Neural progenitor cell (in vitro differentiated cells): ENCODE measurements around the gene FDXACB1. TPM values are rescaled to one million over a fixed set of nuclear protein-coding genes. Genes with fewer than 3 reads are reported as not detected.

Experiments used
- DNase-seq: peaks from one replicate; pipeline ENCODE4 v3.0.0-alpha.2; 2016; ENCODE audit warnings: low spot score
- H2AFZ ChIP-seq: fragments of 200-600 bp; sonication (generic); replicated peaks from 2 replicates; pipeline ENCODE4 v1.6.1; 2016; ENCODE audit warnings: antibody characterized with exemption
- H3F3A ChIP-seq: fragments of 200-600 bp; sonication (generic); 2 replicates; pipeline ENCODE4 v1.6.1; 2016; ENCODE audit warnings: antibody characterized with exemption, low read depth
- H3K27ac ChIP-seq: fragments of 200-600 bp; sonication (generic); 2 replicates; pipeline ENCODE4 v1.5.1; 2016; ENCODE audit warnings: mild to moderate bottlenecking
- H3K27me3 ChIP-seq: fragments of 200-600 bp; sonication (generic); 2 replicates; pipeline ENCODE4 v1.6.1; 2016; ENCODE audit warnings: mild to moderate bottlenecking, moderate library complexity
- H3K36me3 ChIP-seq: fragments of 200-600 bp; sonication (generic); 2 replicates; pipeline ENCODE4 v1.5.1; 2016
- H3K4me1 ChIP-seq: fragments of 200-600 bp; sonication (generic); 2 replicates; pipeline ENCODE4 v1.6.1; 2016; ENCODE audit warnings: mixed run types
- H3K4me2 ChIP-seq: fragments of 200-600 bp; sonication (generic); 2 replicates; pipeline ENCODE4 v1.6.1; 2016
- H3K4me3 ChIP-seq: fragments of 200-600 bp; sonication (generic); 2 replicates; pipeline ENCODE4 v1.5.1; 2016
- H3K79me2 ChIP-seq: fragments of 200-600 bp; sonication (generic); 2 replicates; pipeline ENCODE4 v1.6.1; 2016; ENCODE audit warnings: low read depth
- H3K9ac ChIP-seq: fragments of 200-600 bp; sonication (generic); 2 replicates; pipeline ENCODE4 v1.6.1; 2016
- H3K9me3 ChIP-seq: fragments of 200-600 bp; sonication (generic); 2 replicates; pipeline ENCODE4 v1.5.1; 2016; ENCODE audit warnings: low read depth
- H4K20me1 ChIP-seq: fragments of 200-600 bp; sonication (generic); 2 replicates; pipeline ENCODE4 v1.6.1; 2016; ENCODE audit warnings: low read depth
- H3K27ac Mint-ChIP-seq: 3 replicates; pipeline ENCODE4 v1.8.0; 2021; ENCODE audit warnings: mixed read lengths
- H3K27me3 Mint-ChIP-seq: 2 replicates; pipeline ENCODE4 v1.8.0; 2022; ENCODE audit warnings: low read depth, mild to moderate bottlenecking, inconsistent platforms, moderate library complexity, mixed read lengths; ENCODE audit not compliant: insufficient read depth
- H3K36me3 Mint-ChIP-seq: 3 replicates; pipeline ENCODE4 v1.8.0; 2021; ENCODE audit warnings: mixed read lengths
- H3K4me1 Mint-ChIP-seq: 3 replicates; pipeline ENCODE4 v1.8.0; 2021; ENCODE audit warnings: mixed read lengths
- H3K4me3 Mint-ChIP-seq: 3 replicates; pipeline ENCODE4 v1.8.0; 2021; ENCODE audit warnings: mild to moderate bottlenecking, moderate library complexity, mixed read lengths
- H3K9me3 Mint-ChIP-seq: 3 replicates; pipeline ENCODE4 v1.8.0; 2020; ENCODE audit warnings: mixed read lengths
- EZH2 ChIP-seq: fragments of 200-600 bp; sonication (generic); IDR thresholded peaks from 2 replicates; pipeline ENCODE4 v1.6.1; 2017; ENCODE audit warnings: antibody characterized with exemption, mild to moderate bottlenecking, moderate library complexity
- EZH2phosphoT487 ChIP-seq: fragments of 200-600 bp; sonication (generic); IDR thresholded peaks from 2 replicates; pipeline ENCODE4 v1.6.1; 2017; ENCODE audit warnings: antibody characterized with exemption
- total RNA-seq: library from RNA; depleted of rRNA; stranded (reverse); fragments of >200 nt; gene quantifications from 2 replicates; pipeline ENCODE4 v1.2.3, GENCODE V29; 2015; ENCODE audit warnings: low replicate concordance
- TF ChIP-seq, protein P1 (sequence below): fragments of 200-600 bp; sonication (generic); IDR thresholded peaks from 2 replicates; pipeline ENCODE4 v1.5.1; 2017; ENCODE audit warnings: antibody characterized with exemption, mild to moderate bottlenecking

The FDXACB1 gene
- total RNA-seq, 1 donor from 2014 or later = 6.0 TPM

DNA sequence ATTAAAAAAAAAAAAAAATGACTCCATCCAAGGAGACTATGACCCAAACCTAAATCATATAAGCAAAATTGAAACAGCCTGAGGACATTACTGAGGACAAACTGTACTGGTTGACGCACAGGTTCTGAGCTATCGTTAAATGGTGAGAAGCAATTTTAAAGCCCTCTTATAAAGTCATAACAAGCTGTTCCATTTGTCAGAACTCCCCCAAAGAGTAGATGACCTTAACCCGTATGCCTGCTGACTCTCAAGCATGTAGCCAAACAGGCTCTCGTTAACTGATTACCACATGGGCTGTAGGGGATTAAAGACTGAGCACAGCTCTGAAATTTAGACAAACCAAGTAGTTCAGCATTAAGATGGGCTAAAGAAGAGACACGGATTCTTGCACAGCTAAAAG, 30.4 kb upstream of the FDXACB1 start:
- H3K9ac ChIP-seq = no peak overlapping the region
- Mint-ChIP-seq H3K36me3 (no peaks in the 10 kb centered on the region), H3K4me1 (peaks cover 10% of the 10 kb centered on the region), H3K9me3 (no peaks in the 10 kb centered on the region), H3K4me3 (no peak overlapping the region), H3K27me3 (no peaks in the 10 kb centered on the region), H3K27ac (no peak overlapping the region)
- no peak overlapping the region for H3K4me3 ChIP-seq
- no peaks in the 10 kb centered on the region for H3K79me2 ChIP-seq
- peaks cover 9% of the 10 kb centered on the region for H3K4me1 ChIP-seq
- DNase-seq = no peak
- no peaks in the 10 kb centered on the region for H3F3A ChIP-seq
- H3K27ac ChIP-seq = no peak overlapping the region
- H3K36me3 ChIP-seq = no peaks in the 10 kb centered on the region
- H3K4me2 ChIP-seq = no peak overlapping the region
- no peaks in the 10 kb centered on the region for H4K20me1 ChIP-seq
- no peaks in the 10 kb centered on the region for H3K9me3 ChIP-seq
- TF ChIP-seq EZH2phosphoT487 = no peak
- TF ChIP-seq EZH2 = no peak
- TF ChIP-seq, protein P1, sequence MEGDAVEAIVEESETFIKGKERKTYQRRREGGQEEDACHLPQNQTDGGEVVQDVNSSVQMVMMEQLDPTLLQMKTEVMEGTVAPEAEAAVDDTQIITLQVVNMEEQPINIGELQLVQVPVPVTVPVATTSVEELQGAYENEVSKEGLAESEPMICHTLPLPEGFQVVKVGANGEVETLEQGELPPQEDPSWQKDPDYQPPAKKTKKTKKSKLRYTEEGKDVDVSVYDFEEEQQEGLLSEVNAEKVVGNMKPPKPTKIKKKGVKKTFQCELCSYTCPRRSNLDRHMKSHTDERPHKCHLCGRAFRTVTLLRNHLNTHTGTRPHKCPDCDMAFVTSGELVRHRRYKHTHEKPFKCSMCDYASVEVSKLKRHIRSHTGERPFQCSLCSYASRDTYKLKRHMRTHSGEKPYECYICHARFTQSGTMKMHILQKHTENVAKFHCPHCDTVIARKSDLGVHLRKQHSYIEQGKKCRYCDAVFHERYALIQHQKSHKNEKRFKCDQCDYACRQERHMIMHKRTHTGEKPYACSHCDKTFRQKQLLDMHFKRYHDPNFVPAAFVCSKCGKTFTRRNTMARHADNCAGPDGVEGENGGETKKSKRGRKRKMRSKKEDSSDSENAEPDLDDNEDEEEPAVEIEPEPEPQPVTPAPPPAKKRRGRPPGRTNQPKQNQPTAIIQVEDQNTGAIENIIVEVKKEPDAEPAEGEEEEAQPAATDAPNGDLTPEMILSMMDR = no peak
- H2AFZ ChIP-seq = no peak overlapping the region
- H3K27me3 ChIP-seq = no peaks in the 10 kb centered on the region

DNA sequence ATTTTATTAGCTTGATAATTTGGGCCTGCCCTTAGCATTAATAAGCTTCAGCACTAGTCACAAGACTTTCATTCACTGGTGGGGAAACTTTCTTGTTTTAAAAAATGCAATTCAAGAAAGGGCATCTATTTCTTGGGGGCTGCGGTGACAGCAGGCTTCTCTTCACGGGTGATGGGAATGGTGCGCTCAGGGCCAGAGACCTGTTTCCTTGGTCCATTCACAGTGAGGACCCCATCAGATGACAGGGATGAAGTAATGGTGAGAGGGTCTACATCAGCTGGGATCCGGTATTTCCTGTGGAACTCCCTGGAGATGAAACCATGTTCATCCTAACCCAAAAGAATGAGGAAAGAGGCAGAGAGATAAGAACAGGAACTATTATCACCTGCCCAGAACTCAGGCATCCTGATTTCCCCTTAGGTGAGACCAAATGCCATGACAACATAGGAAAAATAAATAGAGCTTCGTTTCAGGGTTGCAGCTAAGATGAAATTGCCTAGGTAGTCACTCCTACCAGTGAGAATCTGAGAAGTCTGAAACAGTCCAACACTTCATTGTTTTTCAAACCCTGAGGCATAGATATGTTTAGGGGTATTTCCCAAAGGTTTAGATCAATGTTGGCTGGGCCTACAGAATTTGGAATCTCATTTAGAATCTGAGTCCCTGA, 29.8 kb upstream of the FDXACB1 start:
- Histone ChIP-seq H3K27me3 (no peaks in the 10 kb centered on the region), H3K4me3 (no peak overlapping the region), H4K20me1 (no peaks in the 10 kb centered on the region), H3K4me1 (peaks cover 9% of the 10 kb centered on the region), H3K9ac (no peak overlapping the region), H3F3A (no peaks in the 10 kb centered on the region), H3K79me2 (no peaks in the 10 kb centered on the region), H3K4me2 (no peak overlapping the region), H2AFZ (no peak overlapping the region), H3K9me3 (no peaks in the 10 kb centered on the region), H3K36me3 (no peaks in the 10 kb centered on the region), H3K27ac (no peak overlapping the region)
- H3K27ac Mint-ChIP-seq = no peak overlapping the region
- no peaks in the 10 kb centered on the region for H3K27me3 Mint-ChIP-seq
- TF ChIP-seq, protein P1 = no peak
- no peak for TF ChIP-seq EZH2phosphoT487
- no peak for TF ChIP-seq EZH2
- H3K9me3 Mint-ChIP-seq = no peaks in the 10 kb centered on the region
- no peaks in the 10 kb centered on the region for H3K36me3 Mint-ChIP-seq
- H3K4me1 Mint-ChIP-seq = peaks cover 10% of the 10 kb centered on the region
- no peak for DNase-seq
- H3K4me3 Mint-ChIP-seq = no peak overlapping the region

DNA sequence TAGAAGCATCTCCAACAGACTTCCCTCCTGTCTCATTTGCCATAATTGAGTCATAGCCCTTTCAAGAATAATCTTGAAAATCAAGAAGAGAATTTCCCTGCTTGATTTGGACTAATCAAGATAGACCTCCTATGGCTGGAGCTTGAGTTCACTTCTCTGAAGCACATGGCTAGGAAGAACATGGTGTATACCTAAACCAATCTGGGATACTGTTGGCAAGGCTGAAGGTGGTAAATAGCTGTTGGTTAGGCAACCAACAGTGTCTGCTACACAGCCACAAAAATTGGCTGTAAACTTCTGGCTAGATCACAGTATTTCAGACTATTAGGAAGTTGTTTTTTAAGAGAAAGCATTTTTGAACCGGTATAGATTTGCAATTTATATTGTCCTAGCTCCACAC, 27.7 kb upstream of the FDXACB1 start:
- H2AFZ ChIP-seq = no peak overlapping the region
- TF ChIP-seq, protein P1 = no peak
- TF ChIP-seq EZH2 (no peak), EZH2phosphoT487 (no peak)
- no peak overlapping the region for H3K4me3 Mint-ChIP-seq

More for the DNA sequence above, 27.7 kb upstream of the FDXACB1 start:
- Histone ChIP-seq H3K27ac (no peak overlapping the region), H3K79me2 (no peaks in the 10 kb centered on the region), H3K4me2 (no peak overlapping the region), H3K36me3 (no peaks in the 10 kb centered on the region), H3K4me1 (no peaks in the 10 kb centered on the region), H4K20me1 (no peaks in the 10 kb centered on the region), H3K27me3 (no peaks in the 10 kb centered on the region), H3K4me3 (no peak overlapping the region), H3F3A (no peaks in the 10 kb centered on the region), H3K9ac (no peak overlapping the region), H3K9me3 (no peaks in the 10 kb centered on the region)
- H3K4me1 Mint-ChIP-seq = peaks cover 8% of the 10 kb centered on the region
- no peaks in the 10 kb centered on the region for H3K9me3 Mint-ChIP-seq
- H3K27me3 Mint-ChIP-seq = no peaks in the 10 kb centered on the region
- no peaks in the 10 kb centered on the region for H3K36me3 Mint-ChIP-seq
- H3K27ac Mint-ChIP-seq = no peak overlapping the region
- no peak for DNase-seq
